Mesenchymal stem cell (in vitro differentiated cells and primary cell): Measurements from ENCODE around the gene FGFBP3.
A peak's percentile ranks its signal among the peaks of the same experiment; 100 is the strongest.

Experiments used
- DNase-seq: peaks from one replicate; pipeline ENCODE4 v3.0.0-alpha.2; 2013
- H2AFZ ChIP-seq: one replicate; pipeline ENCODE4 v1.6.1; 2013; ENCODE audit warnings: low read depth, mild to moderate bottlenecking, control low read depth, inconsistent platforms, low read length, moderate library complexity
- H2AK5ac ChIP-seq: 2 replicates; pipeline ENCODE4 v1.6.1; 2013; ENCODE audit warnings: low read length, moderate library complexity, mild to moderate bottlenecking, inconsistent platforms; ENCODE audit not compliant: severe bottlenecking
- H2BK120ac ChIP-seq: one replicate; pipeline ENCODE4 v1.6.1; 2013; ENCODE audit warnings: low read depth, mild to moderate bottlenecking, inconsistent platforms, low read length, moderate library complexity
- H2BK12ac ChIP-seq, 2 experiments: one replicate each; pipeline ENCODE4 v1.6.1; 2013; ENCODE audit warnings: inconsistent platforms in 2 of 2, low read length in 2 of 2, mild to moderate bottlenecking in 2 of 2, moderate library complexity in 2 of 2, control low read depth in 1 of 2
- H2BK15ac ChIP-seq: one replicate; pipeline ENCODE4 v1.6.1; 2013; ENCODE audit warnings: mild to moderate bottlenecking, low read depth, inconsistent platforms; ENCODE audit not compliant: poor library complexity, severe bottlenecking
- H2BK5ac ChIP-seq: 2 replicates; pipeline ENCODE4 v1.6.1; 2013; ENCODE audit warnings: low read depth, mild to moderate bottlenecking, low read length, control low read depth, inconsistent platforms; ENCODE audit not compliant: poor library complexity, severe bottlenecking
- H3K14ac ChIP-seq, 2 experiments: one replicate each; pipeline ENCODE4 v1.6.1; 2013; ENCODE audit warnings: inconsistent platforms in 2 of 2, low read length in 2 of 2, control low read depth in 1 of 2, mild to moderate bottlenecking in 1 of 2, moderate library complexity in 1 of 2
- H3K18ac ChIP-seq, 2 experiments: one replicate each; pipeline ENCODE4 v1.6.1; 2013; ENCODE audit warnings: inconsistent platforms in 2 of 2, low read length in 2 of 2, control low read depth in 1 of 2, low read depth in 1 of 2, mild to moderate bottlenecking in 1 of 2
- H3K23ac ChIP-seq, 2 experiments: one replicate each; pipeline ENCODE4 v1.6.1; 2013; ENCODE audit warnings: inconsistent platforms in 2 of 2, low read length in 2 of 2, mild to moderate bottlenecking in 2 of 2, moderate library complexity in 2 of 2, control low read depth in 1 of 2
- H3K27ac ChIP-seq: 2 replicates; pipeline ENCODE4 v1.5.1; 2013; ENCODE audit warnings: mild to moderate bottlenecking, moderate library complexity, low read length, control low read depth, inconsistent platforms; ENCODE audit not compliant: poor library complexity, severe bottlenecking
- H3K27me3 ChIP-seq, 2 experiments: 2 replicates each; pipeline versions ENCODE4 v1.6.1 to v1.7.0; 2013; ENCODE audit warnings: low read length in 2 of 2, mild to moderate bottlenecking in 2 of 2, moderate library complexity in 2 of 2, control low read depth in 1 of 2, inconsistent platforms in 1 of 2; ENCODE audit not compliant: control insufficient read depth in 1 of 2, insufficient read depth in 1 of 2
- H3K36me3 ChIP-seq, 2 experiments: 2 replicates each; pipeline versions ENCODE4 v1.6.1 to v1.7.0; 2013; ENCODE audit warnings: low read length in 2 of 2, control low read depth in 1 of 2, inconsistent platforms in 1 of 2, low read depth in 1 of 2, mild to moderate bottlenecking in 1 of 2; ENCODE audit not compliant: insufficient read depth in 2 of 2, control insufficient read depth in 1 of 2
- H3K4ac ChIP-seq, 2 experiments: one replicate each; pipeline ENCODE4 v1.6.1; 2013; ENCODE audit warnings: inconsistent platforms in 2 of 2, low read length in 2 of 2, mild to moderate bottlenecking in 2 of 2, moderate library complexity in 2 of 2, control low read depth in 1 of 2, low read depth in 1 of 2
- H3K4me1 ChIP-seq: 2 replicates; pipeline ENCODE4 v1.6.1; 2013; ENCODE audit warnings: low read depth, low read length, control low read depth; ENCODE audit not compliant: control insufficient read depth, insufficient read depth
- H3K4me2 ChIP-seq: 2 replicates; pipeline ENCODE4 v1.6.1; 2013; ENCODE audit warnings: low read length, mild to moderate bottlenecking, inconsistent platforms; ENCODE audit not compliant: poor library complexity, severe bottlenecking
- H3K4me3 ChIP-seq, 2 experiments: 2 replicates each; pipeline versions ENCODE4 v1.5.1 to v1.7.0; 2013; ENCODE audit warnings: low read length in 2 of 2, mild to moderate bottlenecking in 2 of 2, control low read depth in 1 of 2, low read depth in 1 of 2; ENCODE audit not compliant: insufficient read depth in 1 of 2
- H3K79me1 ChIP-seq: replicated peaks from 2 replicates; pipeline ENCODE4 v1.6.1; 2013; ENCODE audit warnings: mild to moderate bottlenecking, control low read depth, low read length, inconsistent platforms; ENCODE audit not compliant: poor library complexity, severe bottlenecking
- H3K9ac ChIP-seq: 2 replicates; pipeline ENCODE4 v1.7.0; 2013; ENCODE audit warnings: mild to moderate bottlenecking, low read length, moderate library complexity
- H3K9me3 ChIP-seq: 2 replicates; pipeline ENCODE4 v1.7.0; 2013; ENCODE audit warnings: mild to moderate bottlenecking, low read length; ENCODE audit not compliant: control insufficient read depth
- H4K8ac ChIP-seq: one replicate; pipeline ENCODE4 v1.6.1; 2013; ENCODE audit warnings: inconsistent platforms, mild to moderate bottlenecking, low read length, moderate library complexity
- H4K91ac ChIP-seq: one replicate; pipeline ENCODE4 v1.6.1; 2013; ENCODE audit warnings: mild to moderate bottlenecking, low read length, inconsistent platforms
- WGBS: methylation state at CpG from one replicate; pipeline ENCODE4 v1.1.7; 2013; ENCODE audit warnings: mixed read lengths; 5-methylcytosine and 5-hydroxymethylcytosine counted together

Gene FGFBP3

DNA sequence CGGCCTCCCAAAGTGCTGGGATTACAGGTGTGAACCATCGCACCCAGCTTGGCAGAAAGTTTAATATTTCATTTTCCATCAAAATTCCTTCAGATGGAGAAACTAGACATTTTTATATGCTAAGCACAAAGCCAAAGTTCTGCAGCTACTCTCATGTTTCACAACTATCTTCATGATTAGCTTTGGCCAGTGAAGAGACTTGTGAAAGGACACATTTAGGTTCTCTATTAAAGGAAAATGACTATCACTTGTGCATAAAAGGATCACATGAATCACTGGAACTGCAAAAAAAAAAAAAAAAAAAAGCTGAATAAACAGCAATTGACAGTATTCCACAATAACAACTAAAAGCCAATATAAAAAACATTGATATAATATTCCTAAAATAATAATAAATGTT is 16.2 kb downstream of the FGFBP3 start:
- Histone ChIP-seq H2BK5ac (no peak overlapping the region), H3K23ac (no peak overlapping the region), H2BK12ac (no peak overlapping the region), H3K9me3 (no peaks in the 10 kb centered on the region), H3K79me1 (no peaks in the 10 kb centered on the region), H2AFZ (no peak overlapping the region), H3K27me3 (no peaks in the 10 kb centered on the region), H3K9ac (no peak overlapping the region), H2AK5ac (no peak overlapping the region), H3K27ac (no peak overlapping the region), H2BK15ac (no peak overlapping the region), H3K4me3 (no peak overlapping the region), H3K4me2 (no peak overlapping the region), H4K91ac (no peak overlapping the region), H4K8ac (no peak overlapping the region), H3K18ac (no peak overlapping the region), H3K4ac (no peak overlapping the region), H3K14ac (no peak overlapping the region), H3K36me3 (no peaks in the 10 kb centered on the region), H3K4me1 (peaks cover 2% of the 10 kb centered on the region), H2BK120ac (no peak overlapping the region)
- DNase-seq: peak; percentile 16
- 93% methylated on average over 2 of the region's 2 CpGs for WGBS

DNA sequence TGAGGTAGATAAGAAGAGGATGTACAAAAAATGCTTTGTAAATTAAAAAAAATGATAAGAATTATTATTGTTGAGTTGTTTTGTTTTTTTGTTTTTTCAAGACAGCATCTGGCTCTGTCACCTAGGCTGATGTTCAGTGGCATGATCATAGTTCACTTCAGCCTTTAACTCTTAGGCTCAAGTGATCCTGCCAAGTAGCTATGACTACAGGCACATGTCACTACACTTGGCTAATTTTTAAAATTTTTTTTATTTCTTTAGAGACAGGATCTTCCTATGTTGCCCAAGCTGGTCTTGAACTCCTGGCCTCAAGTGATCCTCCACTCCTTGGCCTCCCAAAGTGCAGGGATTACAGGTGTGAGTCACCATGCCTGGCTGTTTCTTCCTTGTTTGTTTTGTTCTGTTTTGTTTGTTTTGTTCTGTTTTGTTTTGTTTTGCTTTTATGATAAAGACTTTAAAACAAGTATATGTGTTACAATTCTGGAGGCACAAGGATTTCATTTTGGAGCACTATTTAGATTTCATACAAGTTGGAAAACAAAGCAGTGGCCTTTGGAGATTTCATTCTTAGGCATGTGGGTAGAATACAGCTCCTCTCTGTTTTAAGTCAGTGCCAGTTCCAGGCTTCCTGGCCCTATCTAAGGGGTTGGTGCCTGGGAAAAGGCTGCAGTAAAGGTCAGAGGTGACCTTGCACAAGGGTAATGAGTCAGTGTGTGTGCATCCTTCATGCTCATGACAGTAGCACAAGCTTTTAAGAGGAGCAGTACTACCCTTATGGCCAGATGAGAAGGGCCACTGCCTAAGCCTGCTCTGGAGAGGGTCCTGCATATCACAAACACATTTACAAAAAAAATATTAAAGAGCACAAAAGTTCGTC is 17.9 kb downstream of the FGFBP3 start:
- Histone ChIP-seq H3K4me1 (peaks cover 5% of the 10 kb centered on the region), H3K9ac (no peak overlapping the region), H4K8ac (no peak overlapping the region), H3K23ac (no peak overlapping the region), H3K27me3 (no peaks in the 10 kb centered on the region), H3K27ac (no peak overlapping the region), H2BK5ac (no peak overlapping the region), H4K91ac (no peak overlapping the region), H3K4me3 (no peak overlapping the region), H2BK120ac (no peak overlapping the region), H3K36me3 (no peaks in the 10 kb centered on the region), H2AK5ac (no peak overlapping the region), H2BK12ac (peak overlapping the region in 1 of 2 experiments; percentile 83), H3K18ac (peak overlapping the region in 1 of 2 experiments; percentile 74), H2AFZ (no peak overlapping the region), H3K9me3 (no peaks in the 10 kb centered on the region), H3K14ac (no peak overlapping the region), H2BK15ac (no peak overlapping the region), H3K4me2 (no peak overlapping the region), H3K4ac (no peak overlapping the region), H3K79me1 (no peaks in the 10 kb centered on the region)
- WGBS: 19% methylated on average over 1 of the region's 1 CpG
- DNase-seq: peak; percentile 97

GRCh38 chr10:91887272-91888076 is 21.8 kb downstream of the FGFBP3 start:
- H3K27ac ChIP-seq: no peak overlapping the region
- H3K14ac ChIP-seq: no peak overlapping the region
- H2BK120ac ChIP-seq: peak overlapping the region; percentile 66
- DNase-seq: peak; percentile 69
- H3K23ac ChIP-seq: no peak overlapping the region
- peak overlapping the region; percentile 94 for H3K4me2 ChIP-seq
- no peaks in the 10 kb centered on the region for H3K79me1 ChIP-seq
- H3K4ac ChIP-seq: peak overlapping the region in 1 of 2 experiments; percentile 81
- H2BK15ac ChIP-seq: no peak overlapping the region
- WGBS: under 1% methylated on average over 53 of the region's 59 CpGs
- no peaks in the 10 kb centered on the region for H3K36me3 ChIP-seq
- peak overlapping the region; percentile 73 for H2AFZ ChIP-seq
- H2BK5ac ChIP-seq: no peak overlapping the region
- H4K8ac ChIP-seq: peak overlapping the region; percentile 74
- peak overlapping the region; percentile 87 for H4K91ac ChIP-seq
- peaks cover 8% of the 10 kb centered on the region for H3K4me1 ChIP-seq
- no peaks in the 10 kb centered on the region for H3K9me3 ChIP-seq
- peak overlapping the region; percentile 78 for H3K9ac ChIP-seq
- H2BK12ac ChIP-seq: peak overlapping the region in 1 of 2 experiments; percentile 51
- no peaks in the 10 kb centered on the region for H3K27me3 ChIP-seq
- H2AK5ac ChIP-seq: no peak overlapping the region
- H3K4me3 ChIP-seq: peak overlapping the region; percentile 64 to 88
- peak overlapping the region; percentile 61 to 87 for H3K18ac ChIP-seq

- Histone ChIP-seq H3K36me3 (no peaks in the 10 kb centered on the region), H2AFZ (peak overlapping the region; percentile 73), H3K4ac (peak overlapping the region in 1 of 2 experiments; percentile 81), H3K9me3 (no peaks in the 10 kb centered on the region), H2BK15ac (no peak overlapping the region), H2BK12ac (peak overlapping the region in 1 of 2 experiments; percentile 37), H3K27me3 (no peaks in the 10 kb centered on the region), H4K91ac (peak overlapping the region; percentile 87), H3K4me2 (peak overlapping the region; percentile 94), H3K14ac (no peak overlapping the region), H3K9ac (peak overlapping the region; percentile 78), H3K79me1 (no peaks in the 10 kb centered on the region), H3K27ac (no peak overlapping the region), H2BK120ac (peak overlapping the region; percentile 66), H3K18ac (peak overlapping the region in 1 of 2 experiments; percentile 61), H3K4me3 (peak overlapping the region; percentile 64 to 88), H3K4me1 (peaks cover 8% of the 10 kb centered on the region), H2AK5ac (no peak overlapping the region), H4K8ac (peak overlapping the region; percentile 74), H3K23ac (no peak overlapping the region), H2BK5ac (no peak overlapping the region)
- WGBS: 7% methylated on average over 6 of the region's 6 CpGs
- no peak for DNase-seq
Observed at GRCh38 chr10:91886954-91887271, 22.4 kb downstream of the FGFBP3 start.
